DOHH2 (cell line): ENCODE data around the gene AURKAIP1.

Experiments used
- H3F3A ChIP-seq: fragments of 200-600 bp; sonication (generic), shearing (Covaris generic); 2 replicates; pipeline ENCODE4 v1.6.0; 2016; ENCODE audit warnings: antibody characterized with exemption, mild to moderate bottlenecking; ENCODE audit not compliant: control insufficient read depth, insufficient read depth
- H3K27ac ChIP-seq: fragments of 200-600 bp; sonication (generic); 2 replicates; pipeline ENCODE4 v1.5.1; 2014; ENCODE audit warnings: low read depth, mild to moderate bottlenecking, low read length, moderate library complexity
- H3K27me3 ChIP-seq: fragments of 200-600 bp; sonication (generic); 2 replicates; pipeline ENCODE4 v1.6.1; 2014; ENCODE audit warnings: mild to moderate bottlenecking, low read length, mixed read lengths; ENCODE audit not compliant: control insufficient read depth
- H3K36me3 ChIP-seq: fragments of 200-600 bp; sonication (generic); 2 replicates; pipeline ENCODE4 v1.6.1; 2014; ENCODE audit warnings: mild to moderate bottlenecking, low read length, moderate library complexity, mixed read lengths; ENCODE audit not compliant: control insufficient read depth
- H3K4me1 ChIP-seq: fragments of 200-600 bp; sonication (generic); 2 replicates; pipeline ENCODE4 v1.6.1; 2014; ENCODE audit warnings: mild to moderate bottlenecking, low read length, mixed read lengths; ENCODE audit not compliant: control insufficient read depth
- H3K4me2 ChIP-seq: fragments of 200-600 bp; sonication (generic); 2 replicates; pipeline ENCODE4 v1.6.0; 2014; ENCODE audit warnings: mild to moderate bottlenecking, low read length, moderate library complexity
- H3K4me3 ChIP-seq: fragments of 200-600 bp; sonication (generic); 2 replicates; pipeline ENCODE4 v1.5.1; 2014; ENCODE audit warnings: mild to moderate bottlenecking, low read length, mixed read lengths
- H3K79me2 ChIP-seq: fragments of 200-600 bp; sonication (generic); 2 replicates; pipeline ENCODE4 v1.6.1; 2014; ENCODE audit warnings: mild to moderate bottlenecking, low read length, mixed read lengths; ENCODE audit not compliant: control insufficient read depth
- H3K9me2 ChIP-seq: fragments of 200-600 bp; sonication (generic); replicated peaks from 2 replicates; pipeline ENCODE4 v1.6.1; 2014; ENCODE audit warnings: mild to moderate bottlenecking, low read length, mixed read lengths; ENCODE audit not compliant: control insufficient read depth
- H3K9me3 ChIP-seq: fragments of 200-600 bp; sonication (generic); 2 replicates; pipeline ENCODE4 v1.6.1; 2014; ENCODE audit warnings: antibody characterized with exemption, low read length, mixed read lengths; ENCODE audit not compliant: control insufficient read depth, insufficient read depth
- H4K20me1 ChIP-seq: fragments of 200-600 bp; sonication (generic); 2 replicates; pipeline ENCODE4 v1.6.0; 2014; ENCODE audit warnings: low read depth, mild to moderate bottlenecking, antibody characterized with exemption, low read length, moderate library complexity; ENCODE audit not compliant: control insufficient read depth, insufficient read depth
- EZH2phosphoT487 ChIP-seq: fragments of 200-600 bp; sonication (generic); IDR thresholded peaks from 2 replicates; pipeline ENCODE4 v1.6.1; 2017; ENCODE audit warnings: borderline replicate concordance, mild to moderate bottlenecking, antibody characterized with exemption, low read length, moderate library complexity, mixed read lengths
- TF ChIP-seq, protein P1 (sequence below): fragments of 200-600 bp; sonication (generic); IDR thresholded peaks from one replicate; pipeline ENCODE4 v1.5.1; 2014; ENCODE audit warnings: antibody characterized with exemption, mild to moderate bottlenecking, low read depth, low read length; ENCODE audit not compliant: poor library complexity, severe bottlenecking

The AURKAIP1 gene

DNA sequence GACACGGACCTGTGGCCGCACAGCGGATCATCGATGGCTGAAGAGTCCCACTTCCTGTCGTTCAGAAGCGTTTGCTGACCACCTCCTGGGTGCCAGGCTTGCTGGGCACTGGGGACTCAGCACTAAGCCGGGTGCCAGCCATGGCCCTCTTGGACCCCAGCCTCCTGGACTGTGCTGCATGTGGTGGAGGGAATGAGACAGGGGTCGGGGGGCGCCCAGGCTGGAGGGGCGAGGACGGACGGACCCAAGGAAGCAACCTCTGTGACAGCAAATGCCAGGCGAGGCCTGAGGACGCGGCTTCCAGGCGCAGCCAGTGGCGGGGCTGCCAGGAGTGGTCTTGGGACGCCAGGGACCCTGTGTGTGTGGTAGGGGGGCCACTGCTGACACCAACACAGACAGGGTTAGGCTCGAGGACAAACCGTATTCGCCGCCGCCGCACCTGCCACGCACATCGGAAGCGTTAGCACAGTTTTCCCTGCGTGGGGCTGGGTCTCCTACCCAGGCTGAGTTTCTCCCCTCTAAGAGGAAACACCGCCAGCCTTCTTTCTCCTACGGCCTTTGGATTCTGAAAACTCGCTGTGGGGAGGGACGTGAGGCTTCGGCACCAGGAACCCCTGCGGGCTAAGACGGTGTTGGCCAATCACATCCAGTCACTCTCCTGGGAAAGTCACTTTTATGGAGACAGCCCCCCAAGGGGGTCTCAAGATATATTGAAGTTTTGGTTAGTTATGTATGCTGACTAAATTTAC is 13.6 kb downstream of the AURKAIP1 start:
- Histone ChIP-seq H3K4me1 (no peaks in the 10 kb centered on the region), H3K4me2 (no peak overlapping the region), H3K9me2 (no peaks in the 10 kb centered on the region), H3K79me2 (no peaks in the 10 kb centered on the region), H3K36me3 (no peaks in the 10 kb centered on the region), H3K27me3 (peaks cover 12% of the 10 kb centered on the region), H3K9me3 (peaks cover 7% of the 10 kb centered on the region), H3F3A (0 out of 2 replicates have a peak, but pooled peaks cover 2% of the 10 kb centered on the region), H3K4me3 (no peak overlapping the region), H4K20me1 (no peaks in the 10 kb centered on the region), H3K27ac (no peak overlapping the region)
- TF ChIP-seq, protein P1, sequence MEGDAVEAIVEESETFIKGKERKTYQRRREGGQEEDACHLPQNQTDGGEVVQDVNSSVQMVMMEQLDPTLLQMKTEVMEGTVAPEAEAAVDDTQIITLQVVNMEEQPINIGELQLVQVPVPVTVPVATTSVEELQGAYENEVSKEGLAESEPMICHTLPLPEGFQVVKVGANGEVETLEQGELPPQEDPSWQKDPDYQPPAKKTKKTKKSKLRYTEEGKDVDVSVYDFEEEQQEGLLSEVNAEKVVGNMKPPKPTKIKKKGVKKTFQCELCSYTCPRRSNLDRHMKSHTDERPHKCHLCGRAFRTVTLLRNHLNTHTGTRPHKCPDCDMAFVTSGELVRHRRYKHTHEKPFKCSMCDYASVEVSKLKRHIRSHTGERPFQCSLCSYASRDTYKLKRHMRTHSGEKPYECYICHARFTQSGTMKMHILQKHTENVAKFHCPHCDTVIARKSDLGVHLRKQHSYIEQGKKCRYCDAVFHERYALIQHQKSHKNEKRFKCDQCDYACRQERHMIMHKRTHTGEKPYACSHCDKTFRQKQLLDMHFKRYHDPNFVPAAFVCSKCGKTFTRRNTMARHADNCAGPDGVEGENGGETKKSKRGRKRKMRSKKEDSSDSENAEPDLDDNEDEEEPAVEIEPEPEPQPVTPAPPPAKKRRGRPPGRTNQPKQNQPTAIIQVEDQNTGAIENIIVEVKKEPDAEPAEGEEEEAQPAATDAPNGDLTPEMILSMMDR, result no peak
- no peak for TF ChIP-seq EZH2phosphoT487

DNA sequence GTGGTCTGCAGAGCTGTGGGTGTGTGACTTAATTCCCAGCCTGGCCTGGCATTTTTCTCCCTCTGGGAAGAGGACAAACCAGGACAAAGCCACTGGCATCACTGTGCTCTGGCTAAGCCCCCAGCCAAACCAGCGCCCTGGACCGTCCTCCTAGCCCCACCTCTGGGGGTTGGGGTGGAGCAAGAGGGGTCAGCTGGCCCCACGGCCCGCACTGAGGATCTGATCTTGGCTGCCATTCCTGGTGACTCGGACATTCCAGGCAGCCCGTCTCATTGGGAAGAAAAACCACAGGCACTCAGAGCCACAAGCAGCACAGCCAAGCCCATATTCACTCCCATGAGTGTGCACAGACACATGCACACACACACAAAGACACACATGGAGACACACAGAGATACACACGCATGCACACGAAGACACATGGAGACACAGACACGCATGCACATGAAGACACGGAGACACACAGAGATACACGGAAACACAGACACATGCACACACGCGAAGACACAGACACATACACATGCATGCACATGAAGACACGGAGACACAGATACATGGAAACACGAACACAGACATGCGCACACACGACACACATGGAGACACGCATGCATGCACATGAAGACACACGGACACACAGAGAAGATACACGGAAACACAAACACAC is 14.4 kb downstream of the AURKAIP1 start:
- TF ChIP-seq EZH2phosphoT487, result no peak
- TF ChIP-seq, protein P1, result no peak
- Histone ChIP-seq H3K27ac (no peak overlapping the region), H3K27me3 (peaks cover 12% of the 10 kb centered on the region), H3K4me3 (no peak overlapping the region), H3K9me3 (no peaks in the 10 kb centered on the region), H3K79me2 (no peaks in the 10 kb centered on the region), H4K20me1 (no peaks in the 10 kb centered on the region), H3K4me1 (no peaks in the 10 kb centered on the region), H3F3A (no peaks in the 10 kb centered on the region), H3K9me2 (no peaks in the 10 kb centered on the region), H3K36me3 (no peaks in the 10 kb centered on the region), H3K4me2 (no peak overlapping the region)

DNA sequence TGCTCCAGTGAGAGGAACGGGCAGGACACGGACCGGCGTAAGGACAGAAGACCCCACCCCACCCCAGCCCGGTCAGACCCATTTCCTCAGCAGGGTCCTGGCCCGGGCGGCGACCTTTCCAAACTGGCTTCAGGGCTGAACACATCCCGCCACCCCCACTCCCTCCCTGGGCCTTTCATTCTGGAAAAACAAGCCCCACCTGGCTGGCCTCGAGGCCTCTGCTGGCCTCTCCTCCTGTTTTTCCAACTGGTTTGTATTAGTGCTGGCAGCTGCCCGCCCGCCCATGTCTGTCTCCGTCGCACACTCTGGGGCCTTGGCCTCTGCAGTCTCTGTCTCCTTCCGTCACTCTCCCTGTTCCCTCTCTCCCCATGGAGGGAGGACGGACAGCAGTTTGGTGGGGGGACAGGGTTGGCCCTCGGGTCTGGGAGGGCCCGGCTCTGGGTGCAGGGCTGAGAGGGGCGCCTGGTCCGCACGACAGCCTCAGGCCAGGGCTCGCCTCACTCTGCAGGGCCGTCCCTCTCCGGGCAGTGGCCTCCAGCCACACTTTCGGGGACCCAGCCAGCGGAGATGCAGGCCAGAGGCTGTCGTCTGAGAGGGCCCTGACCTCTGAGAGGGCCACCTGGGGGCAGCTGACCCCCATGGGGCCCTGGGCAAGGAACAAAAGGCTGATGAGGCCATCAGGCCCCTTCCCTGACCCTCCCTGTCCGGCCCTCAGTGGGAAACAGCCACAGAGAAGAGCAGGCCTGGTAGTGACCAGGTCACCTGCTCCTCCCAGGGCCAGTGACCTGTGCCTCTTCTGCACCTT is 15.1 kb downstream of the AURKAIP1 start:
- Histone ChIP-seq H3F3A (no peaks in the 10 kb centered on the region), H3K4me3 (no peak overlapping the region), H3K4me2 (no peak overlapping the region), H3K27me3 (peaks cover 12% of the 10 kb centered on the region), H3K36me3 (no peaks in the 10 kb centered on the region), H3K9me2 (no peaks in the 10 kb centered on the region), H3K27ac (no peak overlapping the region), H4K20me1 (no peaks in the 10 kb centered on the region), H3K9me3 (no peaks in the 10 kb centered on the region), H3K4me1 (no peaks in the 10 kb centered on the region), H3K79me2 (no peaks in the 10 kb centered on the region)
- TF ChIP-seq EZH2phosphoT487, result no peak
- TF ChIP-seq, protein P1, result no peak
